HG03135 (cell line): ENCODE measurements around the gene CAPSL.
"Not testable (repeated sequence)": the region's sequence is repeated elsewhere in the genome, so short reads cannot be mapped to it uniquely, and the experiment has no call there.

Source experiments
- ATAC-seq: cut with Tn5 transposase; IDR thresholded peaks from one replicate; pipeline ENCODE4 v1.9.1; 2021; ENCODE audit warnings: mild to moderate bottlenecking, moderate library complexity; ENCODE audit not compliant: unreplicated experiment

Gene CAPSL

GRCh38 chr5:35938568-35939227 is at the start of gene CAPSL:
CAPSL (minus strand) TSS chr5:35938622; CDS start chr5:35921120, 17,502 bp downstream.
- ATAC-seq = no peak

GRCh38 chr5:35987776-35988175 is 49.4 kb upstream of the CAPSL start:
- no peak for ATAC-seq

GRCh38 chr5:35979715-35980114 is 41.3 kb upstream of the CAPSL start:
- ATAC-seq = no peak

- ATAC-seq = not testable (repeated sequence)
Observed at GRCh38 chr5:35976859-35977258, 38.4 kb upstream of the CAPSL start.

GRCh38 chr5:35974570-35974969 is 36.1 kb upstream of the CAPSL start:
- no peak for ATAC-seq

- ATAC-seq = no peak
Observed at GRCh38 chr5:35971878-35972210, 33.4 kb upstream of the CAPSL start.

- no peak for ATAC-seq
Observed at GRCh38 chr5:35971186-35971877, 32.9 kb upstream of the CAPSL start.

- ATAC-seq = no peak
Observed at GRCh38 chr5:35963381-35963843, 25.0 kb upstream of the CAPSL start.

- no peak for ATAC-seq
Observed at GRCh38 chr5:35960328-35960727, 21.9 kb upstream of the CAPSL start.

GRCh38 chr5:35956429-35956828 is 18.0 kb upstream of the CAPSL start:
- no peak for ATAC-seq

- ATAC-seq = no peak
Observed at GRCh38 chr5:35954175-35954574, 15.8 kb upstream of the CAPSL start.

- no peak for ATAC-seq
Observed at GRCh38 chr5:35947085-35947484, 8.7 kb upstream of the CAPSL start.

- no peak for ATAC-seq
Observed at GRCh38 chr5:35939639-35940038, 1.2 kb upstream of the CAPSL start.

- no peak for ATAC-seq
Observed at GRCh38 chr5:35926389-35927051, 11.9 kb downstream of the CAPSL start.

GRCh38 chr5:35924950-35925722 is 13.3 kb downstream of the CAPSL start:
- no peak for ATAC-seq

GRCh38 chr5:35924122-35924949 is 14.1 kb downstream of the CAPSL start:
- no peak for ATAC-seq

GRCh38 chr5:35922468-35922867 is 16.0 kb downstream of the CAPSL start:
- ATAC-seq = no peak

GRCh38 chr5:35921930-35922329 is 16.5 kb downstream of the CAPSL start:
- ATAC-seq = no peak

GRCh38 chr5:35920890-35921289 is 17.5 kb downstream of the CAPSL start:
- ATAC-seq = no peak

GRCh38 chr5:35919191-35919590 is 19.2 kb downstream of the CAPSL start:
- no peak for ATAC-seq
